Neural cell (in vitro differentiated cells): ENCODE data around the gene VAMP5. TPM values are rescaled to one million over a fixed set of nuclear protein-coding genes. Genes with fewer than 3 reads are reported as not detected.

Experiments
- H2AFZ ChIP-seq: fragments of 200-600, 300-800 bp; sonication (generic), shearing (Covaris generic); 2 replicates; pipeline ENCODE4 v1.6.0; 2014; ENCODE audit warnings: low read depth, mild to moderate bottlenecking, antibody characterized with exemption, low read length, moderate library complexity
- H3F3A ChIP-seq: fragments of 200-600 bp; shearing (Covaris generic); 2 replicates; pipeline ENCODE4 v1.6.1; 2016; ENCODE audit warnings: mild to moderate bottlenecking, moderate library complexity, mixed read lengths, antibody characterized with exemption, low read length; ENCODE audit not compliant: insufficient read depth, poor library complexity, severe bottlenecking
- H3K27ac ChIP-seq: fragments of 200-600, 300-800 bp; sonication (generic), shearing (Covaris generic); 2 replicates; pipeline ENCODE4 v1.5.1; 2014; ENCODE audit warnings: mild to moderate bottlenecking, low read length, moderate library complexity
- H3K27me3 ChIP-seq: fragments of 300-800, 200-600 bp; sonication (generic), shearing (Covaris generic); 2 replicates; pipeline ENCODE4 v1.6.0; 2014; ENCODE audit warnings: mild to moderate bottlenecking, low read depth, low read length, moderate library complexity; ENCODE audit not compliant: insufficient read depth
- H3K36me3 ChIP-seq: fragments of 300-800, 200-600 bp; sonication (generic), shearing (Covaris generic); 2 replicates; pipeline ENCODE4 v1.5.1; 2014; ENCODE audit warnings: mild to moderate bottlenecking, antibody characterized with exemption, low read length, moderate library complexity; ENCODE audit not compliant: insufficient read depth
- H3K4me2 ChIP-seq: fragments of 300-800, 200-600 bp; sonication (generic), shearing (Covaris generic); 2 replicates; pipeline ENCODE4 v1.6.0; 2014; ENCODE audit warnings: mild to moderate bottlenecking, low read length
- H3K4me3 ChIP-seq: fragments of 300-800, 200-600 bp; sonication (generic), shearing (Covaris generic); 2 replicates; pipeline ENCODE4 v1.5.1; 2014; ENCODE audit warnings: mild to moderate bottlenecking, low read length, moderate library complexity
- H3K79me2 ChIP-seq: fragments of 200-600 bp; shearing (Covaris generic); replicated peaks from 2 replicates; pipeline ENCODE4 v1.6.0; 2014; ENCODE audit warnings: mild to moderate bottlenecking, low read length, moderate library complexity; ENCODE audit not compliant: insufficient read depth
- H3K9ac ChIP-seq: fragments of 300-800, 200-600 bp; sonication (generic), shearing (Covaris generic); 2 replicates; pipeline ENCODE4 v1.6.1; 2016; ENCODE audit warnings: mild to moderate bottlenecking, low read length, mixed read lengths
- H3K9me2 ChIP-seq: fragments of 200-600 bp; shearing (Covaris generic); 2 replicates; pipeline ENCODE4 v1.6.1; 2016; ENCODE audit warnings: mild to moderate bottlenecking, low read length, mixed read lengths; ENCODE audit not compliant: insufficient read depth
- H3K9me3 ChIP-seq: fragments of 200-600, 300-800 bp; sonication (generic), shearing (Covaris generic); 2 replicates; pipeline ENCODE4 v1.6.1; 2016; ENCODE audit warnings: mild to moderate bottlenecking, mixed run types, low read length, moderate library complexity, mixed read lengths
- H4K20me1 ChIP-seq: fragments of 200-600 bp; shearing (Covaris generic); 2 replicates; pipeline ENCODE4 v1.6.1; 2016; ENCODE audit warnings: mild to moderate bottlenecking, mixed run types; ENCODE audit not compliant: insufficient read depth
- CTCF ChIP-seq: fragments of 450-650 bp; IDR thresholded peaks from 2 replicates; pipeline ENCODE4 v1.5.1; 2014; ENCODE audit warnings: antibody characterized with exemption, mild to moderate bottlenecking, moderate library complexity; ENCODE audit not compliant: poor library complexity, severe bottlenecking
- EP300 ChIP-seq: fragments of 450-650 bp; conservative IDR thresholded peaks from 2 replicates; pipeline ENCODE4 v1.6.1; 2014; ENCODE audit warnings: antibody characterized with exemption, mild to moderate bottlenecking, moderate library complexity; ENCODE audit not compliant: poor library complexity, severe bottlenecking
- EZH2 ChIP-seq: fragments of 200-600, 300-800 bp; shearing (Covaris generic), sonication (generic); IDR thresholded peaks from 2 replicates; pipeline ENCODE4 v1.6.1; 2014; ENCODE audit warnings: antibody characterized with exemption, low read length, borderline replicate concordance, mild to moderate bottlenecking; ENCODE audit not compliant: insufficient read depth, poor library complexity, severe bottlenecking
- MXI1 ChIP-seq: fragments of 450-650 bp; conservative IDR thresholded peaks from 2 replicates; pipeline ENCODE4 v1.6.1; 2014; ENCODE audit warnings: antibody characterized with exemption, mild to moderate bottlenecking; ENCODE audit not compliant: poor library complexity, severe bottlenecking
- POLR2AphosphoS5 ChIP-seq: IDR thresholded peaks from 2 replicates; pipeline ENCODE4 v1.6.1; 2012
- RAD21 ChIP-seq: fragments of 450-650 bp; conservative IDR thresholded peaks from 2 replicates; pipeline ENCODE4 v1.6.1; 2014; ENCODE audit warnings: antibody characterized with exemption, mild to moderate bottlenecking, moderate library complexity
- REST ChIP-seq: IDR thresholded peaks from 2 replicates; pipeline ENCODE4 v1.6.1; 2012; ENCODE audit warnings: borderline replicate concordance
- SMC3 ChIP-seq: fragments of 450-650 bp; conservative IDR thresholded peaks from 2 replicates; pipeline ENCODE4 v1.6.1; 2014; ENCODE audit warnings: antibody characterized with exemption, mild to moderate bottlenecking, moderate library complexity; ENCODE audit not compliant: poor library complexity
- TAF1 ChIP-seq: IDR thresholded peaks from 2 replicates; pipeline ENCODE4 v1.6.1; 2012; ENCODE audit warnings: low read depth
- polyA plus RNA-seq: library from polyadenylated mRNA; depleted of rRNA; stranded (reverse); fragments of >200 nt; gene quantifications from 2 replicates; pipeline ENCODE4 v1.2.3, GENCODE V29; 2014

Gene VAMP5
- polyA plus RNA-seq, 1 donor from 2014 or later, result not detected

- Histone ChIP-seq H3K9me2 (no peaks in the 10 kb centered on the region), H3K9me3 (no peaks in the 10 kb centered on the region), H3K79me2 (no peaks in the 10 kb centered on the region), H3K9ac (no peak overlapping the region), H3K27ac (no peak overlapping the region), H4K20me1 (peaks cover 3% of the 10 kb centered on the region), H3K4me3 (no peak overlapping the region), H2AFZ (no peak overlapping the region), H3K4me2 (no peak overlapping the region), H3F3A (no peaks in the 10 kb centered on the region), H3K36me3 (peaks cover under 1% of the 10 kb centered on the region), H3K27me3 (no peaks in the 10 kb centered on the region)
- TF ChIP-seq SMC3 (no peak), TAF1 (no peak), EZH2 (no peak), POLR2AphosphoS5 (no peak), CTCF (no peak), MXI1 (no peak), RAD21 (no peak), EP300 (no peak), REST (no peak)
Measured at GRCh38 chr2:85635636-85636035, 51.4 kb downstream of the VAMP5 start.

- Histone ChIP-seq H3K27ac (no peak overlapping the region), H3K9me3 (no peaks in the 10 kb centered on the region), H3K36me3 (peaks cover 9% of the 10 kb centered on the region), H3K4me3 (no peak overlapping the region), H3K9ac (no peak overlapping the region), H3K27me3 (no peaks in the 10 kb centered on the region), H3K79me2 (no peaks in the 10 kb centered on the region), H3K4me2 (no peak overlapping the region), H3F3A (no peaks in the 10 kb centered on the region), H2AFZ (no peak overlapping the region), H4K20me1 (no peaks in the 10 kb centered on the region), H3K9me2 (no peaks in the 10 kb centered on the region)
- TF ChIP-seq MXI1, result no peak
- no peak for TF ChIP-seq EP300
- no peak for TF ChIP-seq CTCF
- no peak for TF ChIP-seq RAD21
- no peak for TF ChIP-seq REST
- TF ChIP-seq TAF1, result no peak
Measured at GRCh38 chr2:85642725-85643124, 58.5 kb downstream of the VAMP5 start.
